Activated CD4-positive, alpha-beta T cell treated with anti-CD3 and anti-CD28 coated beads, Interleukin-2, amount 10 ng/mL, durations not matched to agents 24 days and 14 days (primary cell): ENCODE data around the gene ANKRD31. TPM values are rescaled to one million over a fixed set of nuclear protein-coding genes. Genes with fewer than 3 reads are reported as not detected.
"Not testable (repeated sequence)": the region's sequence is repeated elsewhere in the genome, so short reads cannot be mapped to it uniquely, and the experiment has no call there.

Experiments
- DNase-seq: peaks from one replicate; pipeline ENCODE4 v3.0.0; 2022
- H3K27ac Mint-ChIP-seq: one replicate; pipeline ENCODE4 v1.8.0; 2022; ENCODE audit warnings: mild to moderate bottlenecking, mixed read lengths
- H3K27me3 Mint-ChIP-seq: one replicate; pipeline ENCODE4 v1.8.0; 2022; ENCODE audit warnings: mixed read lengths
- H3K36me3 Mint-ChIP-seq: one replicate; pipeline ENCODE4 v1.8.0; 2022; ENCODE audit warnings: low read depth, mild to moderate bottlenecking, mixed read lengths
- H3K4me1 Mint-ChIP-seq: one replicate; pipeline ENCODE4 v1.8.0; 2021; ENCODE audit warnings: mixed read lengths
- H3K4me3 Mint-ChIP-seq: one replicate; pipeline ENCODE4 v1.8.0; 2022; ENCODE audit warnings: mild to moderate bottlenecking, moderate library complexity, mixed read lengths
- H3K9me3 Mint-ChIP-seq: one replicate; pipeline ENCODE4 v1.8.0; 2021; ENCODE audit warnings: mixed read lengths
- intact Hi-C: fragments of 100-400 bp; cut with micrococcal nuclease; formaldehyde crosslinking; loops from one replicate; pipeline ENCODE4 v1.15.1; 2023
- total RNA-seq: library from RNA; stranded (reverse); gene quantifications from 2 replicates; pipeline ENCODE4 v1.2.3, GENCODE V29; 2022

ANKRD31 gene
- total RNA-seq, 1 donor from 2014 or later = 0.47 TPM

GRCh38 chr5:75200776-75201175 lies 35.9 kb downstream of the ANKRD31 start:
- Mint-ChIP-seq H3K9me3 (no peaks in the 10 kb centered on the region), H3K27ac (no peak overlapping the region), H3K27me3 (no peaks in the 10 kb centered on the region), H3K36me3 (no peaks in the 10 kb centered on the region), H3K4me3 (no peak overlapping the region), H3K4me1 (no peaks in the 10 kb centered on the region)
- intact Hi-C loops = no loop called here
- no peak for DNase-seq

GRCh38 chr5:75199946-75200345 lies 36.7 kb downstream of the ANKRD31 start:
- Mint-ChIP-seq H3K4me1 (no peaks in the 10 kb centered on the region), H3K27me3 (no peaks in the 10 kb centered on the region), H3K4me3 (no peak overlapping the region), H3K9me3 (no peaks in the 10 kb centered on the region), H3K27ac (no peak overlapping the region), H3K36me3 (no peaks in the 10 kb centered on the region)
- intact Hi-C loops = no loop called here
- no peak for DNase-seq

GRCh38 chr5:75199071-75199470 lies 37.6 kb downstream of the ANKRD31 start:
- Mint-ChIP-seq H3K27ac (no peak overlapping the region), H3K4me1 (no peaks in the 10 kb centered on the region), H3K9me3 (no peaks in the 10 kb centered on the region), H3K36me3 (no peaks in the 10 kb centered on the region), H3K4me3 (no peak overlapping the region), H3K27me3 (no peaks in the 10 kb centered on the region)
- DNase-seq = no peak
- intact Hi-C loops = no loop called here

GRCh38 chr5:75197745-75198144 lies 38.9 kb downstream of the ANKRD31 start:
- intact Hi-C loops = no loop called here
- Mint-ChIP-seq H3K4me1 (peaks cover 5% of the 10 kb centered on the region), H3K27me3 (no peaks in the 10 kb centered on the region), H3K36me3 (no peaks in the 10 kb centered on the region), H3K9me3 (no peaks in the 10 kb centered on the region), H3K27ac (no peak overlapping the region), H3K4me3 (no peak overlapping the region)
- DNase-seq = no peak

DNA sequence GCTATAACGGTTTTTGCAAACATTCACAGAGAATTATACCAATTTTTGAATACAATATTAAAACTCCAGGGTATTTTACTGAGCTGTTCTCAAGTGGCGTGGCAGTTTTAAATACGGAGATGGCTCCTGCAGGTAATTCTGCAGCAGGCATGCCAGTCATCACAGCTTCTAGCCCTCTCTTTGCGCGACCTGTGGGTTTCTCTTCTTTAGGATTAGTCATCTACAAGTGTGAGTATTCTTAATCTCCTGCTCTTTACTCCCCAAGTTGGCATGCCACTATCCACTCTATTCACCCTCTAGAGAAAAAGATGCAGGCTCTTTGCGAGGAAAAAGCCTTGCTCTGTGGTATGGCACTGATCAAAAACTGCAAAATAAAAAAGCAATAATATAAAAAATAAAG lies 43.9 kb downstream of the ANKRD31 start:
- no peaks in the 10 kb centered on the region for H3K27me3 Mint-ChIP-seq
- no peak overlapping the region for H3K27ac Mint-ChIP-seq
- H3K4me1 Mint-ChIP-seq = peaks cover 8% of the 10 kb centered on the region
- H3K36me3 Mint-ChIP-seq = no peaks in the 10 kb centered on the region
- DNase-seq = no peak
- intact Hi-C loops = no loop called here
- H3K9me3 Mint-ChIP-seq = no peaks in the 10 kb centered on the region
- H3K4me3 Mint-ChIP-seq = no peak overlapping the region

GRCh38 chr5:75192264-75192663 lies 44.4 kb downstream of the ANKRD31 start:
- H3K4me3 Mint-ChIP-seq = no peak overlapping the region
- intact Hi-C loops = no loop called here

DNA sequence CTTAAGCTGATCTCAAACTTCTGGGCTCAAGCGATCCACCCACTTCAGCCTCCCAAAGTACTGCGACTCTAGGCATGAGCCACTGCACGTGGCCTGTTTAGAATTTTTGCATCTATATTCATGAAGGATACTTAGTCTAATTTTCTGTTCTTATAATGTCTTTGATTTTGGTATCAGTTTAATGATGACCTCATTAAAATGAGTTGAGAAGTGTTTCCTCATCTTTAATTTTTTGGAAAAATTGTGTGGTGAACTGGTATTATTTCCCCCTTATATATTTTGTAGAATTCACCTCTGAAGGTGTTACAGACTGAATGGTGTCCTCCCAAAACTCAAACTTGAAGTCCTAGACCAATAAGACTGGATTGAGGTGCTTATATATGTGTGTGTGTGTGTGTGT lies 46.5 kb downstream of the ANKRD31 start:
- Mint-ChIP-seq H3K36me3 (no peaks in the 10 kb centered on the region), H3K27ac (no peak overlapping the region), H3K27me3 (no peaks in the 10 kb centered on the region), H3K9me3 (peaks cover under 1% of the 10 kb centered on the region), H3K4me1 (peaks cover 8% of the 10 kb centered on the region), H3K4me3 (no peak overlapping the region)
- no peak for DNase-seq
- intact Hi-C loops = no loop called here

More at GRCh38 chr5:75192264-75192663, 44.4 kb downstream of the ANKRD31 start:
- Mint-ChIP-seq H3K9me3 (no peaks in the 10 kb centered on the region), H3K36me3 (no peaks in the 10 kb centered on the region), H3K27ac (no peak overlapping the region), H3K4me1 (peaks cover 8% of the 10 kb centered on the region), H3K27me3 (no peaks in the 10 kb centered on the region)
- no peak for DNase-seq

DNA sequence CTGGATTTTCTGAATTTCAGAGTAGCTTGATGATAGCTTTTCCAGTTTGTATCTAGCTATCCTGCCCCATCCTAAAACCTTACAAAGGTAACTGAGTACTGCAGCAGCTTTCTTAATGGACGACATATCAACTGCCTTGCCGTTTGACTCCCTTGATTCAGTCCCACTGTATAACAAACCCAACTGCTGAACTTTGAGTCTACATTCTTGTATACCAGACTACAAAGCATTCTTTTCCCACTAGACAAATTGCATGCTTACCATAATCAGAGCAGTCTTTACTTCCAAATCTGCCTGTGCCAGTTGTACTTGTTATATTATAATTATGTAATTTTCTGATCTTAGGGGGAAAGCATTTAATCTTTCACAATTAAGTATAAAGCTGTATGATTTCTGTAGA lies 47.3 kb downstream of the ANKRD31 start:
- intact Hi-C loops = no loop called here
- H3K9me3 Mint-ChIP-seq = peaks cover 5% of the 10 kb centered on the region
- no peaks in the 10 kb centered on the region for H3K36me3 Mint-ChIP-seq
- no peaks in the 10 kb centered on the region for H3K27me3 Mint-ChIP-seq
- H3K27ac Mint-ChIP-seq = no peak overlapping the region
- DNase-seq = no peak
- no peak overlapping the region for H3K4me3 Mint-ChIP-seq
- peaks cover 8% of the 10 kb centered on the region for H3K4me1 Mint-ChIP-seq

- no peak overlapping the region for H3K4me3 Mint-ChIP-seq
- intact Hi-C loops = no loop called here
- no peak for DNase-seq
- peaks cover 13% of the 10 kb centered on the region for H3K9me3 Mint-ChIP-seq
- no peaks in the 10 kb centered on the region for H3K36me3 Mint-ChIP-seq
- H3K27me3 Mint-ChIP-seq = no peaks in the 10 kb centered on the region
- no peaks in the 10 kb centered on the region for H3K4me1 Mint-ChIP-seq
- no peak overlapping the region for H3K27ac Mint-ChIP-seq
Observed at GRCh38 chr5:75185763-75186162, 50.9 kb downstream of the ANKRD31 start.

- intact Hi-C loops, H3K27ac Mint-ChIP-seq, DNase-seq, H3K4me3 Mint-ChIP-seq, H3K36me3 Mint-ChIP-seq, H3K27me3 Mint-ChIP-seq, H3K4me1 Mint-ChIP-seq: not testable (repeated sequence)
- H3K9me3 Mint-ChIP-seq = peaks cover 18% of the 10 kb centered on the region
Observed at GRCh38 chr5:75176009-75176408, 60.7 kb downstream of the ANKRD31 start.

DNA sequence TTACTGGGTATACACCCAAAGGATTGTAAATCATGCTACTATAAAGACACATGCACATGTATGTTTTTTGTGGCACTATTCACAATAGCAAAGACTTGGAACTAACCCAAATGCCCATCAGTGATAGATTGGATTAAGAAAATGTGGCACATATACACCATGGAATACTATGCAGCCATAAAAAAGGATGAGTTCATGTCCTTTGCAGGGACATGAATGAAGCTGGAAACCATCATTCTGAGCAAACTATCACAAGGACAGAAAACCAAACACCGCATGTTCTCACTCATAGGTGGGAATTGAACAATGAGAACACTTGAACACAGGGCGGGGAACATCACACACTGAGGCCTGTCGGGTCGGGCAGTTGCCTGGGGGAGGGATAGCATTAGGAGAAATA lies 61.8 kb downstream of the ANKRD31 start:
- not testable (repeated sequence) for DNase-seq, H3K4me3 Mint-ChIP-seq, H3K27me3 Mint-ChIP-seq

DNA sequence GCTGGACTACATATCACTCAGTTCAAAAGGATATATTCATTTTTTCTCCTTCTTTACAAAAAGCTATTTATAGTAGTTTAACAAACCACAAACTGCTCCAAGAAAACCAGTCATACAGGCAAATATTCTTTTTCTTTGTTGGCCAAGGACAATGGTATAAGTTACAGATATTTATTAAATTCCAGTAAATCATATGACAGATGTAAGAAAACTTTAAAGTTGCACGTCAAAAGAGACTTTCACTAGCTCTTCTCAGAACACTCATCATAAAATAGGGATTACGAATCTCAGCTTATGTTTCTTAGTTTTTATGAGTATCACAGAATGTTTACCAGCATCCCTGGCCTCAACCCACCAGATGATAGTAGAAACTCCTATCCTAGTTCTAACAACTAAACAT lies 67.2 kb downstream of the ANKRD31 start:
- H3K27me3 Mint-ChIP-seq = no peaks in the 10 kb centered on the region
- H3K27ac Mint-ChIP-seq = no peak overlapping the region
- no peak overlapping the region for H3K4me3 Mint-ChIP-seq
- no peaks in the 10 kb centered on the region for H3K36me3 Mint-ChIP-seq
- H3K9me3 Mint-ChIP-seq = peaks cover 11% of the 10 kb centered on the region
- no peak for DNase-seq
- intact Hi-C loops = no loop called here
- H3K4me1 Mint-ChIP-seq = no peaks in the 10 kb centered on the region

More for the DNA sequence above, 61.8 kb downstream of the ANKRD31 start:
- intact Hi-C loops, H3K27ac Mint-ChIP-seq, H3K36me3 Mint-ChIP-seq, H3K4me1 Mint-ChIP-seq: not testable (repeated sequence)
- H3K9me3 Mint-ChIP-seq = peaks cover 18% of the 10 kb centered on the region

DNA sequence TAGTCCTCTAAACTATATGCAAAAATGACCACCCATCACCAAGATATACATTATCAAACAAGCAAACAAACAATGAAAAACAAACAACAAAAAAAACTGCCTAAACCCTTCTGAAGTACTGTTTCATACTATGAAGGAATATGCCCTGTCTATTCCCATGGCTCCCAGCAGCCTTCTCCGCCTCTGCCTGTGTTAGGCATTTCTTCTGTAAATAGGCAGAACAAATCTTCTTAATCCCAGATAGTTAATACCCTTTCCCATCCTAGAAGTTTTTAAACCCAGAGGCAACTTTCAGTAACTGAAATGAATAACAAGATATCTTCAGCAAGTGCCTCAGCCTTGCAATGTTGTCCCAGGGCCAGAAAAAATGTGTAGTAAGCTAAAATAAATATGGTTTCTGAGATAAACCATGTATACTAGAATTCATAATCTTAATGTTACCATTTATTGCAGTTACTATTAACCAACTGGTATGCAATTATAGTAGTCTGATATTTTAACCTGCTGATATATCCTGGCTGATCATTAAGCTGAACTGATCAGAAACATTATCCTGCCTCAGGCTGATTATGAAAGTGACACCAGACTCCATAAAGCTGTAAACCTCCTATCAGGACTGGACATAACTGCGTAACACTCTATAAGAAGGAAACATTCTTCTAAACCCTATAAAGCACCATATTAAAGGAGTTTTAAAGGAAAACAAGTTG lies 68.5 kb downstream of the ANKRD31 start:
- DNase-seq = no peak

DNA sequence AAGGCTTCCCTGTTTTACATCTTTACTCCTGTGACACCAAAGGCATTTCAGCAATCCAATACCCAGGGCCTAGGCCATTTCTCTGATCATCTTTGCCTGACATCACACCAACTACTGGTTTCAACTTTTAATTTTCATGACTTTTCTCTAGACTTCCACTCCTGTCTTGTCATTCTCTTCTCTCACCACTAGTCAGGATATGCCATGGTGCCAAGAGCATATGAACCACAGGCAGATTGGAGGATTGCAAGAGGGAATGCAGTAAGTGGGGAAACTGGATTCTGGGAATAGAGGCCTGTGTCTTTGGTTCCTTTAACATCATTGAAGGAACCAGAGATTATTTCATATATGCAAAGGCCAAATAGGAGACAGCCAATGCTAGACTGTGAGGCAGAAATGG lies 69.3 kb downstream of the ANKRD31 start:
- Mint-ChIP-seq H3K9me3 (peaks cover 2% of the 10 kb centered on the region), H3K36me3 (no peaks in the 10 kb centered on the region), H3K4me3 (no peak overlapping the region), H3K4me1 (no peaks in the 10 kb centered on the region), H3K27ac (no peak overlapping the region), H3K27me3 (no peaks in the 10 kb centered on the region)
- DNase-seq = no peak
- intact Hi-C loops = no loop called here

More for the DNA sequence above, 68.5 kb downstream of the ANKRD31 start:
- H3K9me3 Mint-ChIP-seq = no peaks in the 10 kb centered on the region
- intact Hi-C loops = no loop called here
- H3K4me1 Mint-ChIP-seq = no peaks in the 10 kb centered on the region
- H3K27me3 Mint-ChIP-seq = no peaks in the 10 kb centered on the region
- H3K36me3 Mint-ChIP-seq = no peaks in the 10 kb centered on the region
- no peak overlapping the region for H3K4me3 Mint-ChIP-seq
- no peak overlapping the region for H3K27ac Mint-ChIP-seq

GRCh38 chr5:75161508-75161907 lies 75.2 kb downstream of the ANKRD31 start:
- peaks cover 10% of the 10 kb centered on the region for H3K9me3 Mint-ChIP-seq
- H3K4me3 Mint-ChIP-seq, H3K36me3 Mint-ChIP-seq, DNase-seq, H3K4me1 Mint-ChIP-seq, H3K27me3 Mint-ChIP-seq, intact Hi-C loops, H3K27ac Mint-ChIP-seq: not testable (repeated sequence)
